GM12872 (cell line): Measurements from ENCODE around the gene ATP9A.

ENCODE experiments used
- CTCF ChIP-seq: IDR thresholded peaks from 3 replicates; pipeline ENCODE4 v1.5.1; 2011; ENCODE audit warnings: low read depth, mild to moderate bottlenecking, low read length, moderate library complexity; ENCODE audit not compliant: insufficient read depth

ATP9A gene

GRCh38 chr20:51789434-51789833, 21.2 kb upstream of the ATP9A start:
- TF ChIP-seq CTCF = no peak

- no peak for TF ChIP-seq CTCF
These were observed 20.6 kb upstream of the ATP9A start for GRCh38 chr20:51788822-51789221.

GRCh38 chr20:51784299-51784698, 16.1 kb upstream of the ATP9A start:
- no peak for TF ChIP-seq CTCF

GRCh38 chr20:51775241-51775640, 7.1 kb upstream of the ATP9A start:
- no peak for TF ChIP-seq CTCF

GRCh38 chr20:51772236-51772635, 4.0 kb upstream of the ATP9A start:
- no peak for TF ChIP-seq CTCF

- no peak for TF ChIP-seq CTCF
These were observed 1.9 kb upstream of the ATP9A start for GRCh38 chr20:51769976-51770615.

GRCh38 chr20:51768759-51769517, 748 bp upstream of the ATP9A start:
- TF ChIP-seq CTCF = no peak
